CD4-positive, alpha-beta memory T cell (primary cell): Measurements from ENCODE around the gene CFAP161. TPM values are rescaled to one million over a fixed set of nuclear protein-coding genes. Genes with fewer than 3 reads are reported as not detected.

Source experiments
- CTCF ChIA-PET: fragments of 350-600 bp; sonication (Branson Sonifier 250); formaldehyde crosslinking; loops from one replicate; lab custom pipeline; 2021; ENCODE audit warnings: inconsistent platforms; ENCODE audit not compliant: partially characterized antibody; lab: Charles Lee
- POLR2A ChIA-PET: fragments of 350-600 bp; sonication (Branson Sonifier 250); formaldehyde crosslinking; loops from one replicate; lab custom pipeline; 2021; ENCODE audit not compliant: partially characterized antibody; lab: Charles Lee
- DNase-seq, 5 donors: peaks; one replicate each; pipeline versions ENCODE4 v3.0.0 to v3.0.0-alpha.2; 2020 to 2022; ENCODE audit warnings: mixed read lengths in 1 of 5
- H3K27ac ChIP-seq: one replicate; pipeline ENCODE4 v1.7.0; 2013; ENCODE audit warnings: low read depth, low read length
- H3K27me3 ChIP-seq: 2 replicates; pipeline ENCODE4 v1.7.0; 2013; ENCODE audit warnings: mild to moderate bottlenecking, low read length, moderate library complexity; ENCODE audit not compliant: insufficient read depth
- H3K36me3 ChIP-seq: 2 replicates; pipeline ENCODE4 v1.7.0; 2013; ENCODE audit warnings: mild to moderate bottlenecking, low read length, moderate library complexity; ENCODE audit not compliant: insufficient read depth
- H3K4me1 ChIP-seq: 2 replicates; pipeline ENCODE4 v1.7.0; 2013; ENCODE audit warnings: mild to moderate bottlenecking, low read length, moderate library complexity; ENCODE audit not compliant: insufficient read depth
- H3K4me3 ChIP-seq, 2 donors: one replicate each; pipeline ENCODE4 v1.7.0; 2013; ENCODE audit warnings: low read length in 2 of 2, mild to moderate bottlenecking in 1 of 2
- H3K9me3 ChIP-seq, 2 donors: one replicate each; pipeline ENCODE4 v1.7.0; 2013; ENCODE audit warnings: low read length in 2 of 2, control low read depth in 1 of 2; ENCODE audit not compliant: control insufficient read depth in 1 of 2
- H3K27ac Mint-ChIP-seq, 7 donors: one replicate each; pipeline ENCODE4 v1.8.0; 2020 to 2021; ENCODE audit warnings: mixed read lengths in 7 of 7, mild to moderate bottlenecking in 6 of 7, inconsistent platforms in 3 of 7, moderate library complexity in 3 of 7
- H3K27me3 Mint-ChIP-seq, 2 donors: one replicate each; pipeline ENCODE4 v1.8.0; 2020 to 2021; ENCODE audit warnings: mixed read lengths in 2 of 2
- H3K36me3 Mint-ChIP-seq, 2 donors: one replicate each; pipeline ENCODE4 v1.8.0; 2020 to 2021; ENCODE audit warnings: mixed read lengths in 2 of 2, inconsistent platforms in 1 of 2, mild to moderate bottlenecking in 1 of 2
- H3K4me1 Mint-ChIP-seq, 4 donors: one replicate each; pipeline ENCODE4 v1.8.0; 2020 to 2021; ENCODE audit warnings: mixed read lengths in 4 of 4, mild to moderate bottlenecking in 1 of 4
- H3K4me3 Mint-ChIP-seq, 8 donors: one replicate each; pipeline ENCODE4 v1.8.0; 2020 to 2021; ENCODE audit warnings: mixed read lengths in 8 of 8, mild to moderate bottlenecking in 7 of 8, moderate library complexity in 6 of 8, inconsistent platforms in 3 of 8
- H3K9me3 Mint-ChIP-seq, 8 donors: one replicate each; pipeline ENCODE4 v1.8.0; 2020 to 2021; ENCODE audit warnings: mixed read lengths in 8 of 8, mild to moderate bottlenecking in 5 of 8, inconsistent platforms in 3 of 8, moderate library complexity in 1 of 8
- intact Hi-C: fragments of 100-400 bp; cut with micrococcal nuclease; formaldehyde crosslinking; loops from one replicate; pipeline ENCODE4 v1.15.1; 2023
- polyA plus RNA-seq, 2 donors: library from polyadenylated mRNA; unstranded; fragments of 300-500 nt; fragmentation: Illumina TruSeq; gene quantifications; one replicate each; pipeline ENCODE4 v1.2.3, GENCODE V29; 2021
- total RNA-seq, 2 experiments: library from RNA; stranded (reverse); gene quantifications; one replicate each; pipeline ENCODE4 v1.2.3, GENCODE V29; 2021

CFAP161 gene
- total and polyA plus RNA-seq, 4 experiments from 2014 or later, result not detected

DNA sequence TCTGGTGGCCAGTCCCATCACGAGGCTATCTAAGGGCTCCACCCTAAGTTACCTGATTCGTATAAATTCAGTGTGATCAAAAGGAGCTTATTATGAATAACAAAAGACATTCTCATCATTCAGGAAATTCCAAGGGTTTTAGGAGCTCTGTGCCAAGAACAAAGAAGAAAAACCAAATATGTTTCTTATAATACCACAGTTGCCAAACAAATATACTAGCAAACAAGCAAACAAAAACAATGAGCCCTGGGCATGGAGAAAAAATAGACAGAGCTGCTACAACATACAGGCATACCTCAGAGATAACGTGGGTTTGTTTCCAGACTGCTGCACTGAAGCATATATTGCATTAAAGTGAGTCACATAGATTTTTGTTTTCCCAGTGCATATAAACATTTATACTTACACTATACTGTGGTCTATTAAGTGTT, 20.2 kb upstream of the CFAP161 start:
- Mint-ChIP-seq H3K36me3 (no peaks in the 10 kb centered on the region), H3K27me3 (peaks cover 31 to 44% of the 10 kb centered on the region in 2 donors), H3K9me3 (no peaks in the 10 kb centered on the region), H3K4me3 (no peak overlapping the region), H3K4me1 (no peaks in the 10 kb centered on the region), H3K27ac (no peak overlapping the region)
- no peaks in the 10 kb centered on the region for H3K36me3 ChIP-seq
- peaks cover 8% of the 10 kb centered on the region for H3K27me3 ChIP-seq
- H3K4me1 ChIP-seq, result peaks cover 4% of the 10 kb centered on the region
- CTCF ChIA-PET, result interaction anchor here (11.2 kb wide), 1 partner anchor 153 kb away, joined by 131 read pairs; no protein-coding TSS in a partner anchor
- no peaks in the 10 kb centered on the region for H3K9me3 ChIP-seq
- POLR2A ChIA-PET, result no interaction called here
- intact Hi-C loops, result no loop called here
- no peak for DNase-seq
- no peak overlapping the region for H3K4me3 ChIP-seq
- no peak overlapping the region for H3K27ac ChIP-seq

DNA sequence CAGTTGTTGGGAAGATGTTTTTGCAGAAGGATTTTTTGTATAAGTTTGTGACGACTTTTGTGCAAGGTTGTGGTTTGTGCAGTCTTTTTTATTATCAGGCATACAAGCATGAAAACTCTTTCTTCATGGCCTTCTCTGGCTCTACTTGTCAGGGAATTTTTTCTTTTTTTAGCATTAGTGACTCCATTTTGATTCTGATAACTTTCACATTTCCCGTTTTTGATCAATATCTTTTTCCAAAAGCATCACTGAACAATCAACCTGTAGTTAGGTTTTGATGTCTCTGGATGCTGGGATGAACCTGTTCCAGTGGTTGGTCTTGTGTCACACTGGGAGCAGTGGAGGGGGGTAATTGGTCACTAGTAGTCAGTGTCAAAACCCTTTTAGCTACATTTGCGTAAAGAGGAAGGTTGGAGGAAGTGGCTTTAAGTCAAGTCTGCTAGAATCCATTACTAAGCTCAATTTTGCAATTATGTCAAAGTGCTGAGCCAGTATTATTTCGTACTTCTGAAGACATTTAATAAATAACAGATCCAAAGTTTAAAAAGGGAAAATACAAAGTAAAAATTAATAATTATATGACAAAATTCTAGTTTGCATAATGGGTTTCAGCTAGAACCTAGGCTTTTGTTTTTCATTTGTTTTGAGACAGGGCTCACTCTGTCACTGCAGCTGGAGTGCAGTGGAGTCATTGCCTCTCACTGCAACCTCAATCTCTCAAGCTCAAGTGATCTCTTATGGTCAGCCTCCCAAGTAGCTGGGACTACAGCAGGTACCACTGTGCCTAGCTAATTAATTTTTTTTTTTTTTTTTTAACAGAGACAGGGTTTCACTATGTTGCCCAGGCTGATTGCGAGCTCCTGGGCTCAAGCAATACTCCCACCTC, 18.8 kb upstream of the CFAP161 start:
- Histone ChIP-seq H3K36me3 (no peaks in the 10 kb centered on the region), H3K4me3 (no peak overlapping the region), H3K9me3 (no peaks in the 10 kb centered on the region), H3K27me3 (peaks cover 8% of the 10 kb centered on the region), H3K4me1 (peaks cover 4% of the 10 kb centered on the region), H3K27ac (no peak overlapping the region)
- Mint-ChIP-seq H3K4me1 (no peaks in the 10 kb centered on the region), H3K27me3 (peaks cover 32 to 47% of the 10 kb centered on the region in 2 donors), H3K27ac (no peak overlapping the region), H3K4me3 (no peak overlapping the region), H3K36me3 (no peaks in the 10 kb centered on the region), H3K9me3 (no peaks in the 10 kb centered on the region)
- no peak for DNase-seq
- intact Hi-C loops, result no loop called here
- CTCF ChIA-PET, result interaction anchor here (2.7 kb wide), 1 partner anchor 9 kb away, joined by 10 read pairs; no protein-coding TSS in a partner anchor
- POLR2A ChIA-PET, result no interaction called here

DNA sequence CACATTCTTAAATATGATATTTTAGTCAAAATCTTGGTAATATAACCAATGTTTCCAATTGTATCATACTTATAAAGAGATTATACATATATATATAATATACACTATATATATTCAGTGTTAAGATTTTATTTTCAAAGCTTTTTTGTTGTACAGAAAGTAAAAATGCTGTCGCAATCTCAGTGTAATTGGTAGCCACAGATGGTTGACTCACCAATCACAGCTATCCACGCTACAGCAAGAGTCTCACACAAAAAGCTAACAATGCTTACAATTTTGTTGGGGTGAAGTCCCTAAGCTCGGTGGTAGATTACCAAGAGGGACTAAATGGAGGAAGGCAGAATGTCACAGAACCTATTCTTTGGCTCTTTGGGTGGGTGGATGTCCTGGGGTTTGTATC, 16.9 kb upstream of the CFAP161 start:
- H3K27ac ChIP-seq, result no peak overlapping the region
- Mint-ChIP-seq H3K27me3 (peaks cover 30 to 34% of the 10 kb centered on the region in 2 donors), H3K27ac (no peak overlapping the region), H3K4me3 (no peak overlapping the region), H3K36me3 (no peaks in the 10 kb centered on the region), H3K4me1 (no peaks in the 10 kb centered on the region), H3K9me3 (no peaks in the 10 kb centered on the region)
- H3K36me3 ChIP-seq, result no peaks in the 10 kb centered on the region
- no peaks in the 10 kb centered on the region for H3K9me3 ChIP-seq
- ChIA-PET CTCF (interaction anchor here (1.3 to 2.7 kb wide), 3 partner anchors 9 to 149 kb away, joined by 4 to 10 read pairs (median 6); no protein-coding TSS in a partner anchor), POLR2A (no interaction called here)
- intact Hi-C loops, result no loop called here
- no peak for DNase-seq
- H3K27me3 ChIP-seq, result peaks cover 8% of the 10 kb centered on the region
- H3K4me1 ChIP-seq, result peaks cover 4% of the 10 kb centered on the region
- H3K4me3 ChIP-seq, result no peak overlapping the region

DNA sequence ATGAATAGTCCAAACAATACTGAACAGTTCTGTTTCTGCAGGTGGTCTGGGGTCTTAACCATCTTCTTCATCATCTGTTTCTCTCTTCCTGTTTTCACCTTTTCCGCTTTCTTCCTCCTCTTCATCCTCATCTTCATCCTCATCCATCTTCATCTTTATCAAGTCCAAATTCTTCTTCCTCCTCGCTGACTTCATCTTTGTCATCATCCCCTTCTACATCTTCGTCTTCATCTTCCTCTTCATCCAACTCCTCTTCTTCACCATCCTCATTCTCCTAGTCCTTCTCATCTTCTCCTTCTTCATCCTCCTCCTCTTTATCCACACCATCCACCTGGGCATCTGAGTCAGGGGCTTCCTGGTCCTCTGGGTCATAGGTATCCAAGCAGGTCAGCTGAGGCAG, 16.5 kb upstream of the CFAP161 start:
- no peak overlapping the region for H3K4me3 ChIP-seq
- no peak for DNase-seq
- Mint-ChIP-seq H3K9me3 (no peaks in the 10 kb centered on the region), H3K4me3 (peak overlapping the region in 1 of 8 donors; percentile 31), H3K27me3 (peaks cover 30 to 33% of the 10 kb centered on the region in 2 donors), H3K27ac (no peak overlapping the region), H3K4me1 (no peaks in the 10 kb centered on the region), H3K36me3 (no peaks in the 10 kb centered on the region)
- intact Hi-C loops, result no loop called here
- H3K27ac ChIP-seq, result no peak overlapping the region
- H3K27me3 ChIP-seq, result peaks cover 8% of the 10 kb centered on the region
- CTCF ChIA-PET, result interaction anchor here (1.3 to 2.7 kb wide), 3 partner anchors 9 to 149 kb away, joined by 4 to 10 read pairs (median 6); no protein-coding TSS in a partner anchor
- H3K4me1 ChIP-seq, result peaks cover 4% of the 10 kb centered on the region
- POLR2A ChIA-PET, result no interaction called here
- no peaks in the 10 kb centered on the region for H3K36me3 ChIP-seq
- no peaks in the 10 kb centered on the region for H3K9me3 ChIP-seq

GRCh38 chr15:81118361-81118760, 15.7 kb upstream of the CFAP161 start:
- Histone ChIP-seq H3K4me3 (no peak overlapping the region), H3K9me3 (no peaks in the 10 kb centered on the region), H3K4me1 (peaks cover 4% of the 10 kb centered on the region), H3K36me3 (no peaks in the 10 kb centered on the region), H3K27ac (no peak overlapping the region), H3K27me3 (peaks cover 8% of the 10 kb centered on the region)
- no peak overlapping the region for H3K4me3 Mint-ChIP-seq
- DNase-seq, result no peak
- intact Hi-C loops, result no loop called here
- H3K36me3 Mint-ChIP-seq, result no peaks in the 10 kb centered on the region
- H3K4me1 Mint-ChIP-seq, result no peaks in the 10 kb centered on the region
- H3K27me3 Mint-ChIP-seq, result peaks cover 35 to 37% of the 10 kb centered on the region in 2 donors
- POLR2A ChIA-PET, result no interaction called here
- CTCF ChIA-PET, result interaction anchor here (1.1 to 2.3 kb wide), 2 partner anchors 12 to 148 kb away, joined by 3 to 4 read pairs; no protein-coding TSS in a partner anchor
- no peak overlapping the region for H3K27ac Mint-ChIP-seq
- no peaks in the 10 kb centered on the region for H3K9me3 Mint-ChIP-seq

- peaks cover 4% of the 10 kb centered on the region for H3K4me1 ChIP-seq
- no peaks in the 10 kb centered on the region for H3K36me3 ChIP-seq
- DNase-seq, result no peak
- Mint-ChIP-seq H3K27me3 (peaks cover 35 to 41% of the 10 kb centered on the region in 2 donors), H3K36me3 (no peaks in the 10 kb centered on the region), H3K9me3 (no peaks in the 10 kb centered on the region), H3K4me1 (no peaks in the 10 kb centered on the region), H3K4me3 (no peak overlapping the region), H3K27ac (no peak overlapping the region)
- POLR2A ChIA-PET, result no interaction called here
- H3K9me3 ChIP-seq, result no peaks in the 10 kb centered on the region
- H3K4me3 ChIP-seq, result no peak overlapping the region
- peaks cover 8% of the 10 kb centered on the region for H3K27me3 ChIP-seq
- CTCF ChIA-PET, result interaction anchor here (2.3 kb wide), 1 partner anchor 146 kb away, joined by 4 read pairs; no protein-coding TSS in a partner anchor
- no peak overlapping the region for H3K27ac ChIP-seq
- intact Hi-C loops, result no loop called here
Measured at GRCh38 chr15:81120069-81120468, 14.0 kb upstream of the CFAP161 start.

- H3K4me1 ChIP-seq, result no peaks in the 10 kb centered on the region
- H3K36me3 ChIP-seq, result no peaks in the 10 kb centered on the region
- intact Hi-C loops, result no loop called here
- no peak overlapping the region for H3K27ac Mint-ChIP-seq
- H3K9me3 ChIP-seq, result no peaks in the 10 kb centered on the region
- H3K36me3 Mint-ChIP-seq, result peaks cover 3 to 10% of the 10 kb centered on the region in 2 donors
- H3K27me3 ChIP-seq, result no peaks in the 10 kb centered on the region
- no peak overlapping the region for H3K4me3 ChIP-seq
- H3K27ac ChIP-seq, result no peak overlapping the region
- no peak overlapping the region for H3K4me3 Mint-ChIP-seq
- ChIA-PET CTCF (interaction anchor here (1.4 kb wide), 1 partner anchor 139 kb away, joined by 5 read pairs; no protein-coding TSS in a partner anchor), POLR2A (no interaction called here)
- no peak for DNase-seq
- H3K27me3 Mint-ChIP-seq, result peaks cover 37 to 43% of the 10 kb centered on the region in 2 donors
- no peaks in the 10 kb centered on the region for H3K4me1 Mint-ChIP-seq
- peaks cover 0 to 22% (median 15%) of the 10 kb centered on the region in 8 donors for H3K9me3 Mint-ChIP-seq
Measured at GRCh38 chr15:81126892-81127291, 7.2 kb upstream of the CFAP161 start.
